GM21423 (cell line): ENCODE results near the gene NCL.
A peak's percentile ranks its signal among the peaks of the same experiment; 100 is the strongest.
"Not testable (repeated sequence)": the region's sequence is repeated elsewhere in the genome, so short reads cannot be mapped to it uniquely, and the experiment has no call there.

Source experiments
- ATAC-seq: cut with Tn5 transposase; IDR thresholded peaks from one replicate; pipeline ENCODE4 v1.9.1; 2021; ENCODE audit warnings: mild to moderate bottlenecking, moderate library complexity; ENCODE audit not compliant: unreplicated experiment

NCL gene

GRCh38 chr2:231431606-231432005 lies 32.7 kb downstream of the NCL start:
- no peak for ATAC-seq

DNA sequence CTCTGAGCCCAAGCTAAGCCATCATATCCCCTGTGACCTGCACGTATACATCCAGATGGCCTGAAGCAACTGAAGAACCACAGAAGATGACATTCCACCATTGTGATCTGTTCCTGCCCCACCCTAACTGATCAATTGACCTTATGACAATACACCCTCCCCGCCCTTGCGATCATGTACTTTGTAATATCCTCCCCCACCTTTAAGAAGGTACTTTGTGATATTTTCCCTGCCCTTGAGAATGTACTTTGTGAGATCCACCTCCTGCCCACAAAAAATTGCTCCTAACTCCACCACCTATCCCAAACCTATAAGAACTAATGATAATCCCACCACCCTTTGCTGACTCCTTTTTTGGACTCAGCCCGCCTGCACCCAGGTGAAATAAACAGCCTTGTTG lies 33.8 kb downstream of the NCL start:
- ATAC-seq = not testable (repeated sequence)

- ATAC-seq = no peak
These were observed 34.4 kb downstream of the NCL start for GRCh38 chr2:231429901-231430300.

GRCh38 chr2:231429152-231429551 lies 35.1 kb downstream of the NCL start:
- no peak for ATAC-seq

DNA sequence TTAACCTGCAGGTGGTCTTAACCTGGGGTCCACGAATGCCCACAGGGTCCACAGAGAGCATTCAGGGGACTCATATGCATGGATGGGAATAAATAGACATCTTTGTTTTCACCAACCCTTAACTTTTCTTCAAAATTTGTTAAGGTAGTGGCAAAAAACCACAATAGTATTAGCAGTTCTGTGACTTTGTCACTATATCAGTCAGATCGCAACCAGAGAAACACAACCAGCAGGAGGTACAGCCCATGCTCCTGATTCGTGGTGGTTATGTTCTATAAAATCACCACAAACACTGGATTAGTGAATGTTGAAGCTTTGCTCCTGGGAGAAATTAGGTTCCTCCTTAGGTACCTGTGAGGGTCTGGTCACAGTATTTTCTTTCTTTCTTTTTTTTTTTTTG lies 37.2 kb downstream of the NCL start:
- ATAC-seq = no peak

- ATAC-seq = no peak
These were observed 38.2 kb downstream of the NCL start for GRCh38 chr2:231425811-231426703.

- ATAC-seq = no peak
These were observed 38.9 kb downstream of the NCL start for GRCh38 chr2:231425291-231425810.

DNA sequence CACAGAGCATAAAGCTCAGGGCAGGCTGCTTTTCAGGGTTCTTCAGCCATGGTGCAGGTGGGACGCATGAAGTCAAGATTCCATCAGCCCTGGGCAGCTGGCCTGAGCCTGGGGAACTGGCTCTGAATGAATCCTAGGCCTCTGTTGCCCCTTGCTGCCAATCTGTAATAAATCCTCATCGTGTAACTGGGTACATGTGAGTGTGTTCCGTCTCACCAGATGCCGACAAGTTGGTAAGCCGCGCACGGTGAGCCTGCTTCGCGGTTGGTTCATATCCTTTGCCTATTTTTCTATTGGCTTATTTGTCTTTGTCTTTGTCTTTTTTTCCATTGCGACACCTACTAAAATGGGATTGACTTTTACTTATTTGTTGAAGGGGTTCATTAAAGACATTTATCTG lies 41.1 kb downstream of the NCL start:
- no peak for ATAC-seq

- ATAC-seq = no peak
These were observed 42.2 kb downstream of the NCL start for GRCh38 chr2:231422056-231422455.

GRCh38 chr2:231421051-231421580 lies 43.2 kb downstream of the NCL start:
- ATAC-seq = no peak

GRCh38 chr2:231418820-231419640 lies 45.3 kb downstream of the NCL start:
- no peak for ATAC-seq

DNA sequence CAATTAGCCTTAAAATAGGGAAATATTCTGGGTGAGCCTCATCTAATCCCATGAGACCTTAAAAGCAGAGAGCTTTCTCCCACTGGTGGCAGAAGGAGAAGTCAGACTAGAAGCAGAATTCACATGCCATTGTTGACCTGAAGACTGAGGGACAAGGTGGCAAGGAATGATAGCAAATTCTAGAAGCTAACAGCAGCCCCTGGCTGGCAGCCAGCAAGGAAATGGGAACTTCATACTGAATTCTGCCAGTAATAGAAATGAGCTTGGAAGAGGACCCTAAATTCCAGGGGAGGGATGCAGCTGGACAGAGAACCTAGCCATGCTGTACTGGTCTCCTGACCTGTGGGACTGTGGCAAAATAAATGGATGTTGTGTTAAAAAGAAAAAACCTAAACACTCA lies 49.3 kb downstream of the NCL start:
- no peak for ATAC-seq

DNA sequence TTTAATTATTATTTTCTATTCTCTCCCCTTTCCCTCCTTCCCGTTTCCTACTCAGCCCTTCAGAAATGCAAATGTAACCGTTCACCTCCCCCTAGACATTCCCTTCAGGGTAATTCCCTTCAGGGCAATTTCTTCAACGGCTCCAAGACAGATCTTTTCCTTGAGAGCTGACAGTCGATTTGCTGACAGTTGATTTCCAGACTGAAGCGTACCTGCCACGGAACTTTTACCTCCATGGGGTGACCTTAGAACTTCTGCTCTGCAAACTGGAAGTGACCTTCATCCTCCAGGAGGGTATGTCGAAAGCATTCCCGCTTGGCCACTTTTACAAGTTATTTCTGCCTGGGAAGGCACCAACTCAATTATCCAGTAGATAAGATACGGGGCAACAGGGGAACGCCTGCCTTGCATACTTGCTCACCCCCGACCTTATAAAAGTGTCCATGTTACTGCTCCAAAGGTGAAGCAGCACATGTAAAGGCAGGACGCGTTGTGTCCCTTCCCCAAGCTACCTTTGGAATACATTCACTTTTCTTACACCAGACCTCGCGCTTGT lies 50.3 kb downstream of the NCL start:
- no peak for ATAC-seq

GRCh38 chr2:231413456-231413855 lies 50.8 kb downstream of the NCL start:
- no peak for ATAC-seq

- no peak for ATAC-seq
These were observed 51.7 kb downstream of the NCL start for GRCh38 chr2:231412618-231412963.

DNA sequence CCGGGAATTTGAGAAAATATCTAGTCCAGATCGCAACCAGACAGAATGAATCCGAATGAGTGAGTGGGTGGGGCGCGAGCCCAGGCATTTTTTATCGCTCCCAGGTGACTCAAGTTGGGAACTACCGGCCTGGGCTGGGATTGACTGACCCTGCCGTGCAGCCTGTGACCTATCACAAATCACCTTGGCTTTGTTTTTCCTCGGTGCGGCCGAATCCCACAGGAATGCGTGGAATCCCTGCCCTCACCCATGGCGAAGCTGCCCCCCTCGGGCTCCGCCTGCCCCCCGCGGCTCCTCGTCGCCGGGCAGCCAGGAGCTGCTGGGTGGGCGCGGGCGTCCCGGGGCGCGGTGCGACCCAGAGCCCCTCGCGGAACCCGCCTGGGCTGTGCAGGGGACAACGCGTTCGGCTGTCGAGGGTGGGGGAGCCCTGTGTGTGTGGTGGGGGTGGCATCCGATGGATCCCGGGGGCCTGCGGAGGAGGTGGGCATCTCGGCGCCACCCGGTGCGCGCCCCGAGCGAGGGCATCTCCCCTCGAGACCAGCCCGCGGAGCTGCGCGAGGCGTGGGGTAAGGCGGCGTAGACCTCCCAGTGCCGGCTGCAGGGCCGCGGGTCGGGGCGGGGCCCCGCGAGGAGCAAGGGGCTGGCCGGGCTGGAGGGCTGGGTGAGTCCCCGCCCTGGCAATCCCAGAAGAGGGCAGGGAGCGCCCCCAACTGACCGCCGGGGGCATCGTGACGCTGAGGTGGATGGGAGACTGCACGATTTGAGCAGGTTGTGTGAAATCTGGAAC lies 52.3 kb downstream of the NCL start:
- ATAC-seq = peak; percentile 98

- ATAC-seq = no peak
These were observed 53.0 kb downstream of the NCL start for GRCh38 chr2:231411237-231411636.

DNA sequence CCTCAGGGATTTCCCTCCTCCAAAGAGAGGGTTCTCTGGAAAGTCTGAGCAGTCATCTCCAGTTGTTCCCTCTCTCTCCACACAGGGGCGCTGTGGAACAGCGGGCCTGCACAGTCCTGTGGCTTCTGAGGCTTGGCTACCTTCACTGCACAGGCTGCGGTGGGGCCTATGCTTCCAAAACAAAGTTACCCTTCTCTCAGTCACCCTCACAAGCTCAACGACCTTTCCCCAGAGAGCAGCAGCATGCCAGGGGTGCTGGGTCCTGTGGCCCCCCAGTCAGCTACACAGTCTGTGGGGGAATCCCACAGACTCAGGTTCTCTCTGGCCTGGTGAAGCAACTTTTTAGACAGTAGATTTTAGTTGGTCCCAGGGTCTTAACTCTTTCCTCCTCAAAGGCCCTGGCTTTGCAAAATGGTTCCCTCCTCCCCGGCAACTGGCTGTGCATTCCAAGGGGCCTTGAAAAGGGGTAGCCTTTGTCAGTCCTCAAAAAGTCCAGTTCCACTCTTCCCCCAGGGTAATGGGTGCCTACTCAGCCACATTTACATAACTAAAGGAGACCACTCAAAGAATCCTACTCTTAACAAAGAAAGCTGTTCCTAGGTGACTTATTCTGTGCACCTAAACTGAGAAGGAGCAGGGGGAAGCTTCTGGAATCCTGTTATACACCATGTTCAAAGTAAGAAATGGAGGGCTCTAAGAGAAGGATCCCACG lies 53.8 kb downstream of the NCL start:
- no peak for ATAC-seq

GRCh38 chr2:231409776-231410175 lies 54.5 kb downstream of the NCL start:
- no peak for ATAC-seq

- ATAC-seq = not testable (repeated sequence)
These were observed 56.0 kb downstream of the NCL start for GRCh38 chr2:231408304-231408703.
